Measurements from ENCODE around the gene GALNT14. TPM values are rescaled to one million over a fixed set of nuclear protein-coding genes. Genes with fewer than 3 reads are reported as not detected.

Gene GALNT14
- total RNA-seq, 1 donor from 2014 or later, result 1.7 TPM

DNA sequence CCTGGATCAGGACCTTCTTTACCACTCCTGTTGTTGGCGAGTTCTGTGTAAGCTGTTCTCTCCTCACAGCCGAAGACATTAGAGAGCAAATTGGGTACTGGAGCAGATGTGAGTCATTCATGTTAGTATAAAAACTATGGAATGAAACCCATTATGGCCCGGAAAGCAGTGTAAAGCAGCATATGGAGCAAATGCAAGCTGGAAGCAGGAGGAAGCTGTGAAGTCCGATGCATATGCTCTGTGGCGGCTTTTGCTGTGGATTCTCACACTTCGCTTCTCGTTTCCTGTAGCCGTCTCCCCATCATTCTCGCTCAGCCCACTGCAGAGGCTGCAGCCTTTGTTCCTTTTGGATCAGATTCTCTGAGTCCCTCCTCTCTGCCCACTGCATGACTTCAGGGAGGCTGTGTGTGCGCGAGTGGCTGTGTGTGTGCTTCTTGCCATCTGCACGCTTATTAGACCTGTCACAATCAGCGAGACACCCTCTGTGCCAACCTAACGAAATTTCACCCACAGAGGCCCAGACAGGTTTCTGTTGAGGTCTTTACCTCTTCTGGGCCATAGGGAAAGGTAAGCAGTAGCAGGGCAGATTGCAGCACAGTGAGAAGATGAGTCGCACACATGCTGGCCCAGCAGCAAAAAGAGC, 3.3 kb upstream of the GALNT14 start:
- TF ChIP-seq, protein P1, sequence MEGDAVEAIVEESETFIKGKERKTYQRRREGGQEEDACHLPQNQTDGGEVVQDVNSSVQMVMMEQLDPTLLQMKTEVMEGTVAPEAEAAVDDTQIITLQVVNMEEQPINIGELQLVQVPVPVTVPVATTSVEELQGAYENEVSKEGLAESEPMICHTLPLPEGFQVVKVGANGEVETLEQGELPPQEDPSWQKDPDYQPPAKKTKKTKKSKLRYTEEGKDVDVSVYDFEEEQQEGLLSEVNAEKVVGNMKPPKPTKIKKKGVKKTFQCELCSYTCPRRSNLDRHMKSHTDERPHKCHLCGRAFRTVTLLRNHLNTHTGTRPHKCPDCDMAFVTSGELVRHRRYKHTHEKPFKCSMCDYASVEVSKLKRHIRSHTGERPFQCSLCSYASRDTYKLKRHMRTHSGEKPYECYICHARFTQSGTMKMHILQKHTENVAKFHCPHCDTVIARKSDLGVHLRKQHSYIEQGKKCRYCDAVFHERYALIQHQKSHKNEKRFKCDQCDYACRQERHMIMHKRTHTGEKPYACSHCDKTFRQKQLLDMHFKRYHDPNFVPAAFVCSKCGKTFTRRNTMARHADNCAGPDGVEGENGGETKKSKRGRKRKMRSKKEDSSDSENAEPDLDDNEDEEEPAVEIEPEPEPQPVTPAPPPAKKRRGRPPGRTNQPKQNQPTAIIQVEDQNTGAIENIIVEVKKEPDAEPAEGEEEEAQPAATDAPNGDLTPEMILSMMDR (IDR thresholded peaks at IDR 0.05; ENCODE audit: unreplicated experiment), result no peak

DNA sequence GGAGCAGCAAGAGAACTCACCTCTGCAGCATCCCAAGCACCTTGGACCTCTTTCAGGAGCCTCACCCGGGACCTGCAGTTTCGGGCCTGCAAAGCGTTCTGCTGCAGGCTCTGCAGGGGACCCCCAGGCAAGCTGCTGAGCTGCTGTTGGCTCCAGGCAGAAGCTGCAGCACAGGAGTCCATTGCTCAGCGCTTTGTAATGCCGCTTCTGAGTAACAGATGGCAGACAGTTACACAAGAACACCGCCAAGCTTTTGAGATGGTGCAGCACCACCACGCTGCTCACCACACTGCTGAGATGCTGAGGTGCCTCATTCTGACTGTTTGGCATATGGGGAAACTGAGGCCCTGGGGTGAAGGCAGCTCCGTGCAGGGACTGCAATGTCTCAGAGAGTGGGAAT, 1.9 kb upstream of the GALNT14 start:
- no peak overlapping the region for H3K27ac Mint-ChIP-seq
- H3K36me3 Mint-ChIP-seq, result no peaks in the 10 kb centered on the region
- H3K4me3 Mint-ChIP-seq, result no peak overlapping the region
- no peaks in the 10 kb centered on the region for H3K9me3 Mint-ChIP-seq
- peaks cover 6% of the 10 kb centered on the region for H3K4me1 Mint-ChIP-seq
- H3K27me3 Mint-ChIP-seq (ENCODE audit: low read depth), result peaks cover 86% of the 10 kb centered on the region
- TF ChIP-seq, protein P1 (IDR thresholded peaks at IDR 0.05; ENCODE audit: unreplicated experiment), result no peak
- no peak for DNase-seq (ENCODE audit: low spot score in 2 of 2, unreplicated experiment in 2 of 2)

More for the DNA sequence above, 3.3 kb upstream of the GALNT14 start:
- Mint-ChIP-seq H3K36me3 (no peaks in the 10 kb centered on the region), H3K27me3 (ENCODE audit: low read depth) (peaks cover 77% of the 10 kb centered on the region), H3K4me3 (no peak overlapping the region), H3K27ac (no peak overlapping the region), H3K4me1 (peaks cover 6% of the 10 kb centered on the region), H3K9me3 (no peaks in the 10 kb centered on the region)
- DNase-seq (ENCODE audit: low spot score in 2 of 2, unreplicated experiment in 2 of 2), result no peak

GRCh38 chr2:31139671-31140070, 1.4 kb upstream of the GALNT14 start:
- no peaks in the 10 kb centered on the region for H3K36me3 Mint-ChIP-seq
- no peak for DNase-seq (ENCODE audit: low spot score in 2 of 2, unreplicated experiment in 2 of 2)
- peaks cover 6% of the 10 kb centered on the region for H3K4me1 Mint-ChIP-seq
- no peak overlapping the region for H3K27ac Mint-ChIP-seq
- H3K9me3 Mint-ChIP-seq, result no peaks in the 10 kb centered on the region
- TF ChIP-seq, protein P1 (IDR thresholded peaks at IDR 0.05; ENCODE audit: unreplicated experiment), result no peak
- peaks cover 89% of the 10 kb centered on the region for H3K27me3 Mint-ChIP-seq (ENCODE audit: low read depth)
- H3K4me3 Mint-ChIP-seq, result no peak overlapping the region

- no peak for DNase-seq (ENCODE audit: low spot score in 2 of 2, unreplicated experiment in 2 of 2)
- H3K4me1 Mint-ChIP-seq, result peaks cover 19% of the 10 kb centered on the region
- peak overlapping the region; percentile 70 for H3K4me3 Mint-ChIP-seq
- TF ChIP-seq, protein P1 (IDR thresholded peaks at IDR 0.05; ENCODE audit: unreplicated experiment), result no peak
- H3K9me3 Mint-ChIP-seq, result no peaks in the 10 kb centered on the region
- no peaks in the 10 kb centered on the region for H3K36me3 Mint-ChIP-seq
- H3K27me3 Mint-ChIP-seq (ENCODE audit: low read depth), result peaks cover 84% of the 10 kb centered on the region
- no peak overlapping the region for H3K27ac Mint-ChIP-seq
Observed at GRCh38 chr2:31137211-31138036, 816 bp downstream of the GALNT14 start.

GRCh38 chr2:31136732-31137131, 1.5 kb downstream of the GALNT14 start:
- Mint-ChIP-seq H3K9me3 (no peaks in the 10 kb centered on the region), H3K27ac (no peak overlapping the region), H3K36me3 (no peaks in the 10 kb centered on the region), H3K27me3 (ENCODE audit: low read depth) (peaks cover 79% of the 10 kb centered on the region), H3K4me3 (peak overlapping the region; percentile 70), H3K4me1 (peaks cover 19% of the 10 kb centered on the region)
- no peak for DNase-seq (ENCODE audit: low spot score in 2 of 2, unreplicated experiment in 2 of 2)
- TF ChIP-seq, protein P1 (IDR thresholded peaks at IDR 0.05; ENCODE audit: unreplicated experiment), result no peak

Data from mesothelial cell of epicardium (in vitro differentiated cells).